DOHH2 (cell line): ENCODE measurements around the gene DIS3L2.

ENCODE experiments used
- CTCF ChIP-seq: fragments of 200-600 bp; sonication (generic); IDR thresholded peaks from one replicate; pipeline ENCODE4 v1.5.1; 2014; ENCODE audit warnings: antibody characterized with exemption, mild to moderate bottlenecking, low read depth, low read length; ENCODE audit not compliant: poor library complexity, severe bottlenecking
- EZH2phosphoT487 ChIP-seq: fragments of 200-600 bp; sonication (generic); IDR thresholded peaks from 2 replicates; pipeline ENCODE4 v1.6.1; 2017; ENCODE audit warnings: borderline replicate concordance, mild to moderate bottlenecking, antibody characterized with exemption, low read length, moderate library complexity, mixed read lengths

- TF ChIP-seq CTCF (no peak), EZH2phosphoT487 (no peak)
Observed at GRCh38 chr2:232120911-232121310, 159.4 kb downstream of the DIS3L2 start.
